ENCODE measurements around the gene RASA3. TPM values are rescaled to one million over a fixed set of nuclear protein-coding genes. Genes with fewer than 3 reads are reported as not detected.
A peak's percentile ranks its signal among the peaks of the same experiment; 100 is the strongest.

Gene RASA3
- total and polyA plus RNA-seq, 9 of the 15 experiments (the other 6 are each of a cell fraction or from before 2014, with no cell fraction given): 0.72 to 25.3 (median 14.4) TPM

DNA sequence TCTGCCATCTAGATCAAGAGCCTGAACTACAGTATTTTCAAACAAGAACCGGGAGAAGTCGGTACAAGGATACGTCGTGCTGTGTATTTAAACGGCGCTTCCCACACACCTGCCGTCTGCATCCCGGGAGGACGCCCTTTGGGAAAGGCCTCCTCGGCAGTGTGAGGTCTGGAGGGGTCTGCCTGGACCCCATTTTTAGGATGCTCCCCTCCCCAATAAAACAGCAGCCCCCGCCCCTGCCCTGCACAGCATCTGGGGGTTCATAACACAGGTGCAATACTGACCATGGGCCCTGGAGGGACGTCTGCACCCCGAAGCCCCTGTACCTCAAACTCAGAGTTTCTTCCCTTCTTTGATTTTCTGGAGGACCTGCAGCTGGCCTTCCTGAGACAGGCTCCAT lies 154.4 kb downstream of the RASA3 start (continued):
- TF ChIP-seq MITF (IDR thresholded peaks at IDR 0.05) (no peak), IFI16 (CRISPR knock-in tag; IDR thresholded peaks at IDR 0.05) (no peak), PML (IDR thresholded peaks at IDR 0.05; ENCODE audit: low read length) (no peak), EGR1 (conservative IDR thresholded peaks at IDR 0.05) (no peak)

DNA sequence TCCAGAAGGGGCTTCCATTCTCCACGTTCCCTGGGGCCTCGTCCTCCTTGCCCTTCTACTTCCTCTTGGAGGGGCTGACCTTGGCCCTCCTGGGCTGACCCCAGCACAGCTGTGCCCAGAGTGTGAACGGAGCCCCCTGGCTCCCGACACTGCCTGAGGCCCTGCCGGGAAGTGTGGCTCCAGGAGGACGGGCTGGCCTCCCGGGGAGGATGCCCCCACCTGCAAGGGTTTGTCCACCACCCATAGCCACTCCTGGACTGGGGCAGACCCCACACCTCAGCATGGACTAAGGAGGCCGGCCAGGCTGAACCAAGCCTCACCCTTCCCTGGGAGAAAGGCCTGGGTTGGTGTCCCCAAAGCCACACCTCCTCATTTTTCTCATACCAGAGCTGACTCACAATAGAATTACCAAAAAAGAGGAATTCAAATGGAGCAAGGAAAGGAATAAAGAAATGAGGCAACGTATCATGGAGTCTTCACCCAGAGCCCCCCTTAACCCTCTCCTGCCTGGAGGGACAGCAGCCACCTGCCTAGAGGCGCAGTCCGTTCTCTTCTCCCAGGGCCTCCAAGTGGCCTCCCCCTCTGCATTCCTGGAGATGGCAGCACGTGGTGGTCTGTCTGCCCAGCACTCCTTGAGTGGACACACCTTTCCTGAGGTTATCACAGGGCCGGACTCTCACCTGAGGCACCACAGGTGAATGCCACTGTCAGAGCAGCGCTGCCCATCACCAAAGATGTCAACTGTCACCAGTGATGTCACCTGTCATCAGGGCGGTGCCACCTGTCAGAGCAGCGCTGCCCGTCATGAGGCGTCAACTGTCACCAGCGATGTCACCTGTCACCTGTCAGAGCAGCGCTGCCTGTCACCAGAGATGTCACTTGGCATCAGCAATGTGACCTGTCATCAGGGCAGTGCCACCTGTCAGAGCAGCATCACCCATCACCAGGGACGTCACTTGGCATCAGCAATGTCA lies 155.4 kb downstream of the RASA3 start:
- Histone ChIP-seq H3K79me2 (ENCODE audit: control insufficient read depth, insufficient read depth, low read length) (no peaks in the 10 kb centered on the region), H3K4me2 (ENCODE audit: insufficient read depth, low read length) (no peak overlapping the region)
- no peak for FAIRE-seq

More for the DNA sequence above, 155.4 kb downstream of the RASA3 start:
- no peak overlapping the region for H2AFZ ChIP-seq (ENCODE audit: low read depth, low read length)
- H3K9ac ChIP-seq (ENCODE audit: insufficient read depth in 1 of 2, low read depth in 2 of 2, low read length in 2 of 2): no peak overlapping the region
- no peak for DNase-seq (ENCODE audit: extremely low read depth in 1 of 4, low spot score in 3 of 4)
- ChIA-PET POLR2A (no interaction called here), CTCF (ENCODE audit: low intra/inter-chr PET ratio) (no interaction called here)
- no peaks in the 10 kb centered on the region for H3K9me3 ChIP-seq (replicated peaks; ENCODE audit: control insufficient read depth, insufficient read depth, low read depth, low read length)
- no peak for ATAC-seq
- no TSS peak for BruUV-seq (replicated peaks)
- H3K27me3 ChIP-seq (ENCODE audit: control insufficient read depth in 2 of 2, insufficient read depth in 2 of 2, low read length in 2 of 2): no peaks in the 10 kb centered on the region
- H3K36me3 ChIP-seq (ENCODE audit: control insufficient read depth, insufficient read depth, low read length): peaks cover 32% of the 10 kb centered on the region; the same call in 2 of the 3 replicates
- in situ Hi-C loops (cut with MboI): no loop called here
- TF ChIP-seq GATAD2A (IDR thresholded peaks at IDR 0.05) (no peak), RBM22 (IDR thresholded peaks at IDR 0.05; ENCODE audit: low read depth, low read length, poor library complexity, severe bottlenecking) (peak; percentile 14)
- H3K4me1 ChIP-seq (replicated peaks in 1 of 2; ENCODE audit: control insufficient read depth in 2 of 2, insufficient read depth in 2 of 2, low read length in 2 of 2): no peaks in the 10 kb centered on the region; a peak in 1 of 5 replicates
- H3K27ac ChIP-seq (ENCODE audit: extremely low read depth, low read depth, low read length): no peak overlapping the region
- no peak overlapping the region for H3K4me3 ChIP-seq
- intact Hi-C loops (cut with micrococcal nuclease): no loop called here
- no peaks in the 10 kb centered on the region for H3K9me1 ChIP-seq (ENCODE audit: control insufficient read depth, insufficient read depth, low read length)
- WGBS (ENCODE audit: insufficient coverage, low coverage, missing lambda C conversion rate): 93% methylated on average over 10 of the region's 21 CpGs
- H4K20me1 ChIP-seq (replicated peaks; ENCODE audit: control insufficient read depth, insufficient read depth, low read length): no peaks in the 10 kb centered on the region

Measured in K562 (cell line).